ENCODE measurements around the gene HOXC6.

The HOXC6 gene

DNA sequence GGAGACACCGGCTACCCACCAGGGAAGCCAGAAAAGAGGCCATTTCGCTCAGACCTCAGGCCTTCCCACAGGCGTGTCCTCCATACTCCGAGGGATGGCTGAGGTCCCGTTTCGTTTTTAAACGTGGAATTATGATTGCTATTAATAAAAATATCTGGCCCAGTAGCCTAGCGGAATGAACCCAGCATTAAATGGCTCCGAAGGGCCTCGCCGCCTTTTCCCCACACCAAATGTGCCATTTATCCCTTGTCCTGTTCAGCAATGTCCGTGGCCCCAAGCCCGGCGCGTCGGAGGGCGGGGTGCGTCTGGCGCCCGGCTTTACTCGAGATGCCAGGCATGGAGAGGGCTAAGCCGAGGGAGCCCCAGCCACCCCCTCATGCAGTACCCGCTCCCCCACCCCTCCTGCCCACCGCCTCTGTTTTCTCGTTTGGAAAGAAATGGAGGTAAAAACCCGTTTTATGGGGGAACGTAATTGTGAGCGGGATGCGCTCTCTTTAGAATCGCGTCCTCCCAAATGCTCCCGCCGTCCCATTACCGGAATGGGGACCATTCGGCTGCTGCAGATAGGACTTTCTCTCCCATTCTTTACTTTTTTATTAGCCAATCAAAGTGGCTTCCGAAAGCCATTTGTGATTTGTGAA, 13.7 kb upstream of the HOXC6 start:
- TF ChIP-seq CTCF (conservative IDR thresholded peaks at IDR 0.05; ENCODE audit: low read depth, low read length), result no peak
- no peak overlapping the region for H3K4me3 ChIP-seq (ENCODE audit: low read depth, low read length)
- DNase-seq (ENCODE audit: low read depth), result no peak

DNA sequence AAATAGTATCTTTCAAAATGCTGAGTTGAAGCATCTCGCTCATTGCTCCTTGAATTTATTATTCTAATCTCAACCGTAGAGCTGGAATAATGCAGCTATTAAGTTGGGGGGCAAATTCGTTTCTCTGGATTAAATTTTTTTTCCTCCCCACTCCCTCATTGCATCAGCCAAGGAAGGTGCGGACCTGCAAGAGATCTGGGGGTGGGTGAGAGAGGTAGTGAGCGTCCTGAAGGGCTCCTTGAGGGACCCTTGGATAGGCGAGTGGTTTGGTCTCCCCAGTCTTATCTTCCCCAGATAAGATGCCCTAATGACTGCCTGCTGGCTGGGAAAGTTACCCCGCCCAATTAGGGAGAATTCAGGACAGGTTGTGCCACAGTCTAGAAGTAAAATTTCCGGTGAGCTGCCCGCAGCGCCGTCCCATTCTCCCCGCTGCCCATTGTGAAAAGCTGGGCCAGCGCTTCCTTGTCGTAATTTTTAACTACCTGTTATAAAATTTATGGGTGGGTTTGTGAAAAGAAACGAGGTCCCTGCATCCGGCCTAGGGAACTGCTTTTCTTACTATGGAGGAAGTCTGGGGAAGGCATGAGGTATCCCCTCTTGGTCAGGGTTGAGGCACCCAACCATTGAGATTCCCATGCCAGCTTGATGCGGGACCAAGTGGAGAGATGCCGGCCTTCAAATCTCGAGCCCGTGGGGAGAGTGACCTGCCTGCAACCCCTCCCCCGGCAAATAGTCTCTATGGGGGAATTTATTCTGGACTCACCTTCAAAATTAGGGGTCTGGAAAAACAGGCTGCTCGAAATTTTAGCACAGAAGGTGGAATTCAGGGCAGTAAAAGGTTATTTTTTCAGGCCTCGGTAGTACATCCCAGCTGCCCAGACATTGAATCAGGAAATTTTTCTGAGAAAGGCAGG, 13.0 kb upstream of the HOXC6 start:
- DNase-seq (ENCODE audit: low read depth), result no peak
- no peak for TF ChIP-seq CTCF (conservative IDR thresholded peaks at IDR 0.05; ENCODE audit: low read depth, low read length)

DNA sequence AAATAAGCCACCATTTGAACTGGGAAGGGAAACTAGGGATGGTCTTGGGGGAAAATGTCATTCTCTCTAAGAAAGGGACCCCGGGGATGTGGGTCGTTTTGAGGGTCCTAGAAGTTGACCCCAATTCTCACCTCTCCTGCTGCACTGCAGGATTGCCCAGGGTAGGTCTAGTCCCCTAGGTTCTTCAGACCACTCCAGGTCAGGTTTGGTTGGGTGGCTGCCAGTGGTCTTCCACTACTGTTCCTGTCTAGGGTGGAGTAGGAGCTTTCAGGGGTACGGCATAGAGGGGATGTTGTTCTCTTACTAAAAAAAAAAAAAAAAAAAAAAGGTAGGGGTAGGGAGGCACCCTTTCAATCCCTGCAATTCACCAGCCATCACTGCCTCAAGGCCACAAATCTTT, 12.2 kb upstream of the HOXC6 start:
- no peak overlapping the region for H3K4me3 ChIP-seq (ENCODE audit: low read depth, low read length)
- no peak for TF ChIP-seq CTCF (conservative IDR thresholded peaks at IDR 0.05; ENCODE audit: low read depth, low read length)
- no peak for DNase-seq (ENCODE audit: low read depth)

More for the DNA sequence above, 13.0 kb upstream of the HOXC6 start:
- no peak overlapping the region for H3K4me3 ChIP-seq (ENCODE audit: low read depth, low read length)

- TF ChIP-seq CTCF (conservative IDR thresholded peaks at IDR 0.05; ENCODE audit: low read depth, low read length), result no peak
- no peak overlapping the region for H3K4me3 ChIP-seq (ENCODE audit: low read depth, low read length)
- DNase-seq (ENCODE audit: low read depth), result no peak
Observed at GRCh38 chr12:54016478-54016964, 11.7 kb upstream of the HOXC6 start.

DNA sequence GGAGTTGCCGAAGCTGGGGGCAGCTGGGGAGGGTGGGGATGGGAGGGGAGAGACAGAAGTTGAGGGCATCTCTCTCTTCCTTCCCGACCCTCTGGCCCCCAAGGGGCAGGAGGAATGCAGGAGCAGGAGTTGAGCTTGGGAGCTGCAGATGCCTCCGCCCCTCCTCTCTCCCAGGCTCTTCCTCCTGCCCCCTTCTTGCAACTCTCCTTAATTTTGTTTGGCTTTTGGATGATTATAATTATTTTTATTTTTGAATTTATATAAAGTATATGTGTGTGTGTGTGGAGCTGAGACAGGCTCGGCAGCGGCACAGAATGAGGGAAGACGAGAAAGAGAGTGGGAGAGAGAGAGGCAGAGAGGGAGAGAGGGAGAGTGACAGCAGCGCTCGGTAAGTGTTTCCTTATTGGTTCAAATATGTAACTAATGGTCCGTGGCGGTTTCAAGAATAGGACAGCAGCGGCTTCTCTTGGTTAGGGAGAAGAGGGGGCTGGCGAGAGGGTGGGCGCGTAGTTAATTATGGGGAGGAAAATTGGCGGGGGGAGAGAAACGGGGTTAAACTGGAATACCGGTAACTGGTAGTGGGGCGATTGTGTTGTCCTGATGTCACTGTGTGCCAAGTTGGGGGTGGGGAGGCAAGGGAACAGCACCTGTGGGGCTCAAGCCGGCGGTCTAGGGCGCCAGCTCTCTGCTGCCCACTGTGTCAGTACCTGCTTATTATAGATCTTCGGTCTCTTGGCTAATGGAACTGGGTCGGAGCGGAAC, 11.0 kb upstream of the HOXC6 start:
- TF ChIP-seq CTCF (conservative IDR thresholded peaks at IDR 0.05; ENCODE audit: low read depth, low read length), result no peak
- DNase-seq (ENCODE audit: low read depth), result no peak
- H3K4me3 ChIP-seq (ENCODE audit: low read depth, low read length), result no peak overlapping the region

DNA sequence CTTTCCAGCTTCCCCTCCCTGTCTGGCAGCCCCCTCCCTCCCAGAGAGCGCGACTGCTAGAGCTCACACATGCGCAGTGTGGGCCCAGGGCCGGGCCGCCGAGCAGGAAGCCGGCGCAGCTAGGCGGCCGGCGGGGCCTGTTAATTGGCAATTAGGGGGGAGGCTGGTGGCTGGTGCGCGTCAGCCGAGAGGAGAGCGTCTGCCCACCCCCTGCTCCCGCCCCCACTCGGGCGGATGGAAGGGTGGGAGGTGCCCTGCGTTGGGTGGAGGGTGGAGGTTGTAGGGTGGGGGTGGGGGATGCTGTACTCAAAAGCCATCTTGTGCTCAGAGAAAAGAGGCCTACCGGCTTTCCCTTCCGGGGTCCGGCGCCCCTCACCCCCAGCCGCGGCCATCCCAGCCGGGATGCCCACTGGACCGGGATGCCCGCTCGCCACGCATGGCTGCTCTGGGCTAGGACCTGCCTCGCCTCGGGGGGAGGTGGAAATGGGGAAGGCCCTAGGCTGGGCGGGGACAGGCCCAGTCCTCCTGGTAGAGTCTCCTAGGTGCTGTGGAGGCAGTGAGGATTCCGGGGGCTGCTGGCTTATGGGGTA, 10.3 kb upstream of the HOXC6 start:
- no peak for TF ChIP-seq CTCF (conservative IDR thresholded peaks at IDR 0.05; ENCODE audit: low read depth, low read length)
- no peak for DNase-seq (ENCODE audit: low read depth)
- H3K4me3 ChIP-seq (ENCODE audit: low read depth, low read length), result no peak overlapping the region

All from choroid plexus epithelial cell (primary cell).